HG02870 (cell line): Measurements from ENCODE around the gene PRKCB.

Source experiments
- ATAC-seq: cut with Tn5 transposase; IDR thresholded peaks from one replicate; pipeline ENCODE4 v1.9.1; 2021; ENCODE audit warnings: mild to moderate bottlenecking, moderate library complexity; ENCODE audit not compliant: unreplicated experiment

PRKCB gene

DNA sequence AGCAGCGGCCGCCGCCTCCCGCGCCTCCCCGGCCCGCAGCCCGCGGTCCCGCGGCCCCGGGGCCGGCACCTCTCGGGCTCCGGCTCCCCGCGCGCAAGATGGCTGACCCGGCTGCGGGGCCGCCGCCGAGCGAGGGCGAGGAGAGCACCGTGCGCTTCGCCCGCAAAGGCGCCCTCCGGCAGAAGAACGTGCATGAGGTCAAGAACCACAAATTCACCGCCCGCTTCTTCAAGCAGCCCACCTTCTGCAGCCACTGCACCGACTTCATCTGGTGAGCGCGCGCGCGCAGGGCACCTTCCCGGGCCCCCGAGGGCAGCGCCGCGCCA is 258 bp downstream of the PRKCB start:
- ATAC-seq, result no peak

DNA sequence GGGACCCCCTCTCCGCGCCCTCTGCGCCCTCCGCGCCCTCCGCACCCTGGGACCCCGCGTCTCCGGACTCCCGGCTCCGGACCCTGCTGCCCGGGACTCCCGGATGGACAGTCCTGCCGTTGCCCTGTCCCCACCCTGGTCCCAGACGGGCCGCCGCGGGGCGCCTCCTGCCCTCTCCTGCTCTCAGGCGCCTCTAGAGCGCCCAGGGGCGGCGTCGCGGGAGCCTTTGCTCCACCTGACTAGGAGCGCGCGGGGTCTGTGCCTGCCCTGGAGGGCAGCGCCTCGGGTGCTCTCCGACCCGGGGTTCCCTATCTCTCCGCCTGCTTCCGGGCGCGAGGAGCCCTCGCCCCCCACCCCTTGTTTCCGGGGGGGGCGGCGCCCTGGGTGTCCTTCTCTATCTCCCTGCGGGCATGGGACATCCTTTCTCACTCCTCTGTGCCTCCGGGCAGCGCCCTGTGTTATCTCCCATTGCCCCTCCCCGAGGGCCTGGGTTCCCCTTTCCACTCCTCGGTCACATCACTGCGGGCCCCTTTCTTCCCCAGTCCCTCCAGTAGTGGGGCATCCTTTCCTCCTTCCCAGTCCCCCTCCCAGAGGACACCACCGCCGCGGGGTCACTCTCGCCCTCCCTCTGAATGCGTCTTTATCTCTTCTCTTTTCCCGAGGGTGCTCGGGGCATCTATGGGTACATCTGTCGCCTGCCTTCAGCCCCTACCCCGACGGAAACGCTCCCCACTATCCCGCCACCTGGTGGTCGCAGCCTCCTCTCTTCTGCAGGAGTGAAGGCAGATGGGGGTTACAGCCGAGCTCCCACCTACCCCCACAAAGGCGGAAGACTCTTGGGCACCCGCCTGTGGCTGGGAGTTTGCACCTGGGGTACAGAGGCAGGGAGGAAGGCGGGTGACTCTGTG is 875 bp downstream of the PRKCB start:
- ATAC-seq, result no peak

DNA sequence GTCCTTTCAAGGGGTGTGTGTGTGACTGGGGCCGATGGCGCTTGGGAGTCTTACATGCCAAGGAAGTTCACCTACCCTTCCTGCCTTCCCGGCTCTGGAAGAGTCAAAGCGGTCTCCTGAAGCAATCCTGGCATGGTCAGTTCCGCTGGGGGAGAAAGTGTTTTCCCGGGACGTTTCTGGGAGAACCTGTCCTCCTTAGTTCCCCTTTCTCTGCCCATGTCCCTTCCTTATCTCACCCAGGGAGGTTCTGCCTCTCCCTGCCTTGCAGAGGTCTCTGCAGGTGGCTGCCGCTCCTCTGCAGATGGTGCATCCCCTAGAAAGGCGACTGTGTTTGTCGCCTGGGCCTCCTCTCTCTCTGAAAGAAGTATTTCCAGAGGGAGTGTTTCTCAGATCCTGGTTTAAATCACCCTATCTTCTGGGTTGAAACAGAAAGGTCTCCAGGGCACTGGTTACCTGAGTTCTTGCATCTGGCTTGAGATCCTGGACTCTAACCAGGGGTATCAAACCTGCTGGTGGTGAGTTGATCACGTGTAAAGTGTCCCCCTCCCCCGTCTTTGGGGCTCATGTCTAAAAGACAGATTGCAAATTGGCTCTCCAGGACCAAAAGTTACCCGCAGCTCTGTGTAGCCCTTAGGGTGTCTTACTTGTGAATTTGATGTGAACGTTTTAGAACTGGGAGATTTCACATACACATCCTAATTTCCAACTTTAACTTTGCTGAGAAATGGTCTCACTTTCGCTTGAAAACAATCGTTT is 1.9 kb downstream of the PRKCB start:
- no peak for ATAC-seq

DNA sequence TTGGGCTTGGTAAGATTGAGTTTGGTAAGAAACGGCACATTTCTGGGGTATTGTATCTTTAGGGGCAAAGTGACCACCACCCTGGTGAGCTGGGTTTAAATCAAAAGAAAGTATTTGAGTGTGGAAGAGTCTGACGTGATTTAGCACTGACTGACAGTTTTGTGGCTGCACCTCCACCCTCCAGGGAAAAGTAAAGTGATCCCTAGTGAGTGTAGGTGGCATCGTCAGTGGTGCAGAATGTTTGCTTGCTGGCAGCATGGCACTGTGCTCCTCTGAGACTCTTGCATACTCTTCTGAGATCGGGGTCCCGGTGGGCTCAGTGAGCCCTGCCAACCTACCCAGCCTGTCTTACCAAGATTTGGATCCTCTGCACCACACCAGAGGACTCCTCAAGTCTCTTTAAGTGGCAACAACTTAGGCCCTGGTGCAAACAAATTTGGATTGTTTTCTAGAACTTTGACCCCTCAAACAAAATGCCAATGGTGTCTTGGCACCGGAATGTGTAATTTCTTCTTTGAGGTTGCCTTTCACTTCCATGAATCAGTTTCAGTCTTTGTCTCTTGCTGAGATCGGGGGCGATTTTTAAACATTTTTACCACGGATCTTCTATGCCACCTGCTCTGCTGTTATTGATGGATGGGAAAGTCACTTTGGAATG is 2.8 kb downstream of the PRKCB start:
- ATAC-seq, result no peak

DNA sequence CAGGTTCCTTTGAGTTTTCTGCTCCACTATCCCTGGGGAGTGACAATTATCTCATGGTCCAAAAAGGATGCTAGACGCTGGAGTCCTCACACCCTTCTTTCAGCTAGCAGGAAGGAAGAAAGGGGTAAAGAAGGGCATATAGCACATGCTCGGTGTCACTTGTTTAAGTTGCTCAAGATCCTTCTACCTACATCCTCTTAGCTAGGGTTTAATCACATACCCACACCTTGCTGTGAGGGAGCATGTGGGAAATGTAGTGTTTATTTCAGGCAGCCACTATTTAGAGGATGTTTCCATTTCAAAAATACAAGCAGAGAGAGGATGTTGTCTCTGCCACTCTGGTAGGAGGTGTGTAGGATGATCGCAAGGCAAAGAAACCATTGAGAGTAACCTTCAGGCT is 4.5 kb downstream of the PRKCB start:
- ATAC-seq, result no peak

DNA sequence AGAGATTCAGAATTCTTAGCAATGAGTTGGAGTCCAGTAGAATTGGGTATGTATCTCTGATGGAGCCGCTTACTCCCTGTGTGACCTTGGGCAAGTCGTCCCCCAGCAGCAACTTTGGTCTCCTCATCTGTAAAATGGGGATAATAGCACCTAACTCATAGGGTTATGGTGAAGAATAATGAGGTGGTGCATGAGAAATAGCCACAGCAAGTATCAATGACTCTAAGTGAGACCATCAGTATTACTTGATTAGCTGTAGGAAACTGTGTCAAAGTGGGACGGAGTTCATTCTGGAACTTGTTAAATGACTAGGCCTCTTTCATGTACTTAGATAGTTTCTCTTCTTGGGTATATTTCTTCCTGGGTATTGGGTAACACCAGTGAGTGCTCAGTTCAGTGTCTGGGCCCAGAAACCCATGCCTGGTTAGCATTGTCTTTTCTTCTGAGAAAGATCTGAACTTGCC is 6.4 kb downstream of the PRKCB start:
- peak; percentile 71 for ATAC-seq

DNA sequence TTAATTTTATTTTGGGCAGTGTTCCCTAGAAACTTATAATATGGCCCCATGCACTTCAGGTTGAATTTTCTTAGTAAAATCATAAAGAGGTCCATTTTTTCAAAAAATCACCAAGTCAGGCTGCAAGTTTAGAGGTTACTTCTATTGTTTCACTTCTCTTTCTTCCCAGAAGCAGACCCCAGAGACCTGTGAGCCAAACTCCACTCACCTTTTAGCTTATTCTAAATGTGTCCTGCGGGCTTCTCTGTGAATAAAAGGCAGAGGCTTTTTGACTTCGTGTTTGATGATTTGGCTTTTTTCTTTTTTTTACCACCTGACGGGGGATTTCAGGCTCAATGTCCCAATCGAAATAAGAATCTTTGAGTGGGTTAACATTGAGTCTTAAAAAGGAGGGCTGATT is 7.4 kb downstream of the PRKCB start:
- ATAC-seq, result no peak

DNA sequence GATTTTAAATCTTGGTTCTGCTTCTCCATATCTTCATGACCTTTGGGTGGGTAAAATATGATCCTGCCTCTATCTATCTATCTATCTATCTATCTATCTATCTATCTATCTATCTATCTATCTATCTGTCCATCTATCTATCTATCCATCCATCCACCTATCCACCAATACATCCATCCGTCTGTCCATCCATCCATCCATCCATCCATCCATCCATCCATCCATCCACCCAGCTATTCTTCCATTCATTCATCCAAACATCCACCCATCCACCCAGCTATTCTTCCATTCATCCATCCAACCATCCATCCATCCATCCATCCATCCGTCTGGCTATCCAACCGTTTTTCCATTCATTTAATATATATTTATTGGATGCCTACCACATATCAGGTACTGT is 11.5 kb downstream of the PRKCB start:
- no peak for ATAC-seq

DNA sequence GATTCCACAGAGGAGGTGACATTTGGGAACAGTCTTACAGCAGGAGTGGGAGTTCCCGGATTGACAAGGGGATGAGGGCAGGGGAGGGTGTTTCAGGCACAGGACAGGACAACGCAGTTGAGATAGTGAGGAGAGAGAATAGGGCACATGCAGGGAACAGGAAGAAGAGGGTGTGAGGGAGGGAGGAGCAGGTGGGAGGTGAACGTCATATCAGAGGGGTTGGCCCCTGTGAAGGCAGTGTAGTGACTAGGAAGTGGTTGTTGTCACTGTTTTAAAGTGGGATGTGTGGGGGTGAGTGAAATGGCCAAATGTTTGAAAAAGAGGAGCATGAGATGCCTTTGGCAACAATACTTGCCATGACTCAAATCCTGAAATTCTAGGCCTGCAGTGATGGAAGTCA is 12.2 kb downstream of the PRKCB start:
- no peak for ATAC-seq

DNA sequence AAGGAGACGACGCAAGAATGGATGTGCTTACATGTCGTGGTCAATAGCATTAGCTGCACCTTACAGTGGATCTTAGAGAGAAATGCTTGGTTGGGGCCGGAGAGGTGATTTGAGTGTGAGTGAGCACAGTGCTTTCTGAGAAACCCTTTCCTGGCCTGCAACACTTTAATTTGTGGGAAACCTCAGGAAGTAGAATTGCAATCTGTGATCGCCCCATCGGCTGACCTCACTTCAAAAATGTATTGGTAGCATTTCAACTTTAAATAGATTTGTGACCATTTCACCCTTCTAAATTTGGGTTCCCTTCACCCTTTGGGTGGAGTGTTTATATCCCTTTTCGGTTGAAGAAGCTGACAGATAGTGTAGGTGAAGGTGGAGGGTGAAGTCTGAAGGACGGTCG is 13.2 kb downstream of the PRKCB start:
- no peak for ATAC-seq

DNA sequence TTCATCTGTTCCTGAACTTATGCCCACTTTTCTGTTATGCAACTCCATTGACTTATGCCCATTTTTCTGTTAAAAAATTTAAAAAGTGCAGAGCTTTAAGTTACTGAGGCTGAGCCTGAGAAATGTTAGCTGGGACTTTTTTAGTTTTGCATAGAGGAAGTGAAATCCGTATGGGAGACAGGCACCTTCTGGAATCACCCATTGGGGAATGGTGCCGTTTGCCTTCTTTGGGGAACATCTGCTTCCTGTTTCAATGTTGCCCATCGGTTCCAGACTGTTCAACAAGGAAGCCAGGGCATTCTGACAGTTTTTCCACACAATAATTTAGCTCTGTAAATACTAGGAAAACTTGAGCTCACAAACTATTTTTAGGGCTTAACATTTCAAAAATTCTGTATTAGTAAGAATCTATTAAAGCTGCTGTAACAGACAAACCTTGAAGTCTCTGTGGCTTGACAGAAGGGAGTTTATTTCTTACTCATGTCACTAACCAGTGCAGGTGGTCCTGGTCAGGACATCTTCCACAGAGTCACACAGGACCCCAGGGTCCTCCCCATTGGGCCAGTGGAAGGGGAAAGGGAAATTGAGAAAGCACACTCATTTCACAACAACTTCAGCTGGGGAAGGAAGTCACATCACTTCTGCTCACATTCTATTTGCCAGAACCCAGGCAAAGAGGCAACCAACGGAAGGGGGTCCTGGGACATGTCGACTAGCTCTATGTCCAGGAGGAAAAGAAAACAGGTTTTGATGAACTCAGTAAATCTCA is 17.2 kb downstream of the PRKCB start:
- ATAC-seq, result no peak

DNA sequence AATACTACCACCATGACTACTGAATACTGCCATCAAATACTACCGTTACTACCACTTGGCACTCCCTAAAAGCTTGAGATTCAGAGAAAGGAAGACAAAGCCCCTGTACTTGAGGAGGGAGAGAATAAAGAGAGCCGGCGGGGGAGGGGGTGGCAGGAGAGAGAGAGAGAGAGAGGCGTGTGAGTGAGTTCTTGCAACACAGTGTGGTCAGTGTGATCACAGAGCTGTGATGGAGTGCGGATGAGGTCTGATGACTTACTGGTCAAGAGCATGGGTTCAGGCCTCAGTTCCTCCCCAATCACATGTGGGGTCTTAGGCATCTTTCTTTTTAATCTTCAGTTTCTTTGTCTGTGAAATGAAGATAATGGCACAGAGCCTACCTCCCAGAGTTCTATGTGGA is 19.2 kb downstream of the PRKCB start:
- no peak for ATAC-seq

DNA sequence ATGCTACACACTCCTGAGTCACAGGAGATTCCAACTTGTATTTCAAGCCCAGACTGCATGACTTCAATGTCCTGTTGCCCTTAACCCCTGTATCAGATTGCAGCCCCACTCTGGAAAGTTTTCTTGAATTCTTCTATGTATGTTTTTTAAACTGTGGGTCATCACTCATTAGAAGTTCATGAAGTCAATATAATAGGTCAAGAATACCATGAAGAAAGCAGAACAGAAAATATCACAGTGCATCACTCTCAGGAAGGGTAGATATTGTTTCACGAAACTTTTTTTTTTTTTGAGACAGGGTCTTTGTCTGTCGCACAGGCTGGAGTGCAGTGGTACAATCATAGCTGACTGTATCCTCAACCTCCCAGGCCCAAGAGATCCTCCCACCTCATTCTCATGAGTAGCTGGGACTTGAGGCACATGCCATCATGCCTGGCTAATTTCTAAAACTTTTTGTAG is 20.5 kb downstream of the PRKCB start:
- ATAC-seq, result peak; percentile 42

DNA sequence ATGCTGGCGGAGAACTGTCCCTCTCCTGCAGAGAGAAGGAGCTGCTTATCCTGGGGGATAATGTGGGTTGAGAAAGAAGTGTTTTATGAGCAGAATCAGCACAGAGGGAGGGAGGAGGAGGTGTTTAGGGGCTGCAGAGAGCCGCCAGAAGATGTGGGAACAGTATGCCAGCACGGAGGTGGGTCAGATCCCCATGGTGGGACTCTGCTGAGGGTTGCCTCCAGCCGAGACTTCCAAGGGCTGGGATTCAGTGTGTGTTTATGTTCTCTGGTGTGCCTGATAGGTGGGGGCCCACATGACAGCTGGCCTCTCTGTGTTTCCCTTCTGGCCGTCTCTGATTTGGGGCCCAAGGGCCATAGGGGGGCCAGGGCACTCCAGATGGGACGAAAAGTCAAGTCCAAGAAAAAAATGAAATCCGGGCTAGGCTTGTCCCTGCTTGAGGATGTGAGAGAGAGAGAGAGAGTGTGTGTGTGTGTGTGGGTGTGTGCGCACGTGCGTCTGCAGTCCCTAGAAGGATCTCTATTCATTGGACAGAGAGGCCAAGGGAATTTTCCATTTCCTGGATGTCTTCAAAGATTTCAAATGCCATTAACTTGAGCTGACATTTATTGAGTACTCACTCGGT is 21.6 kb downstream of the PRKCB start:
- no peak for ATAC-seq

DNA sequence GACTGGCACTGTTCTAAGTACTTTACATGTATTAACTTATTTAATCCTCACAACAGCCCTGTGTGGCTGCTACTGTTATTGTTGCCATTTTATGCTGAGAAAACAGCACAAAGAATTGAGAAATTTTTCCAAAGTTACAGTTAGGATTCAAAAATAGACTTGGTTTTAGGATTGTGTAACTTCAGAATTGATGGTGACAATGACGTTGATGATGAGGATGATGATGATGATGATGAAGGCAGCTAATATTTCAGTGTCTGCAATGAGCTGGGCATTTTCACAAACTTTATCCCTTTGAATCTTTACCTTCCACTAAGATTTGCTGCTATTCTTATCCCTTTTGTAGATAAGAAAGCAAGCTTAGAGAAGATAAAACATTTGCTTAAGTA is 22.1 kb downstream of the PRKCB start:
- no peak for ATAC-seq

DNA sequence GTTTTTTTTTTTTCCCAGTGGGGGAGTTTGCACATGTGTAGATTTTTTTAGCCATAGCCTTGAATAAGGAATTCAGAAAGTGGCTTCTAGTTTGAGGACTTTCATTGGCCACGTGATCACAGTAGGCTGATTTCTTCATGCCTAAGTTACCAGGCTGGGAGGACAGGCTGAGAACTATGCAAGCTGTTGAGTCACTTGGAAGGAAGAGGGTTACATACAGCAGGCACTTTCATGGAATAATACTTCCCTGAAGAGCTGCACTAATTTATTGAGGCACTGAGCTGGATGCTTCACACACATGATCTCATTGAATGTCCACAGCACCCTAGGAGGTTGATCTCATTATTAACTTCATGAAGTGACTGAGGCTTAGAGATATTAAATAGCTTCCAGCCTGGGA is 22.8 kb downstream of the PRKCB start:
- no peak for ATAC-seq

DNA sequence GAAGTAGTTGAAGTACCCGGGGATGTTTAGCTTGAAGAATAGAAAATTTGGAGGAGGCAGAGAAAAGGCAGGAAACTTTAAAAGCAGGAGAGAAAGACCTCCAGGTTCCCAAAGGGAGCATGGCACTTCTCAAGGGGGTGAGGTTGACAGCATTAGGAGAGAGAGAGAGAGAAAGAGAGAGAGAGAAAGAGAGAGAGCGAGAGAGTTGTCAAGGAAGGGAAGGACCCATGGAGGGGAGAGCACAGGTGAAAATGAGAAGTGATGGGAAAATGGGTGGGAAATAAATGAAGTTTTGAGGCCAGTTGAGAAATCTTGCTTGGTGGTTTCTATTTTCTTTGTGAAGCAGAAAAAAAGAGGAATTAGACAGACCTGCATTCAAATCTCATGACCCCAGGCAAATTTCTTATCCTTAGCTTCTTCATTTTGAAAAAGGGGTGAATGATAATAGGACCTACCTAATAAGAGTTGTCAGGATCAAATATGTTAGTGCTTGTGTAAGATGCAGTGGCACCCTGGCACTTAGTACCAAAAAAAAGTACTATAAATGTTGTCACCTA is 24.0 kb downstream of the PRKCB start:
- no peak for ATAC-seq

DNA sequence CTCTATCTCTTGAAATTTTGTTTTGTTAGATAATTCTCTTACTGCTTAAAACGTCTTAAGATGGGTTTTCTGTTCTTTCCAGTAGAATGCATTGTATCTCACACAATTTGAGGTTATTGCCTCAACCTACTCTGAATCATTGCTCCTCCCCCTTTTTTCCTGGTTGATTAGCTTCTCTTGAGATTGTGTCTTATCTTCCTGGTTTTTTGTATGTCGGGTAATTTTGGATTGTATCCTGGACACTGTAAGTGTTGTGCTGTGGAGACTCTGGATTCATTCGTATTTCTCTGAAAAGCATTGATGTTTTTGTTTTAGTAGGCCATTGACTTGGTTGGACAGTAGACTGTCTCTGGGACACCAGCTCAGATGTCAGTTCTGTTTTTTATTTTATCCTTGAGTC is 26.1 kb downstream of the PRKCB start:
- no peak for ATAC-seq

DNA sequence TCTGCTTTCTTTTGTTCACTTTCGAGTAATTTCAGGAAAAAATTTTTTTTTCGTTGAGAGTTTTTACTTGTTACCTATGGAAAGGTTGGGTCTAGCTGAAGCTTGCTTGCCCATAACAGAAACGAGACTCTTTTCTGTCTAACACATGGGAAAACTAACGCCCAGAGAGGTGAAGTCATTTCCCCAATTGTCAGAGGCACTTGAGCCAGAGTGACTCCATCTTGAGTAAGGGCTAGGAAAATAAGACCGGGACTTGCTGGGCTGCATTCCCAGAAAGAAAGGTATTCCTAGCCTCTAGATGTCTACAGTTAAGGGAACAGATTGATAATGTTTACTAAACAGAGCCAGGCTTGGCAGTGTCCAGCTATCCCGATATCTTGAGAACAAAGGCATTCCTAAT is 26.8 kb downstream of the PRKCB start:
- no peak for ATAC-seq
